ENCODE data around the gene ANGPTL4.

DNA sequence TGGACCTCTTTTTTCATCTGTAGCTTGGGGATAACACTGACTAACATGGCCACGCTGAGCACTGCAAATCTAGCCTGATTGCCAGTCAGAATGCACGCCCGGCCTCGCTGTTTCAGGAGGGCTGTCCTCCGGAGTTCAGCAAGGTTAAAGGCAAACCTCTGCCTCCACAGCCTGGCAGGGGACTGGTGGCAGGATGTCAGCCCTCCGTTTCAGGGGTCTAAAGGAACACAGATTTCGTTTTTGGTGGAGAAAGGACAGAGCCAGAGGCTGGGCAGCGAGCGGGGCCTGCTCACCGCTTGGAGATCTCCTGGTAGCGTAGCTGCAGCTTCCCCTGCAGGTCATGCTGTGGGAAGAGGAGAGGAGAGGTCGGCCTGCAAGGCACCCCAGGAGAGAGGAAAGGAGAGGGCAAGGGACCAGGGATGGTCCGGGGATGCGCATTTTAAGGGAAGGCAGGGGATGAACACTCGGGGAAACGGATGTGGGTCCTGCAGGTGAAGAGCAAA lies 43.3 kb upstream of the ANGPTL4 start:
- TF ChIP-seq, protein P1, sequence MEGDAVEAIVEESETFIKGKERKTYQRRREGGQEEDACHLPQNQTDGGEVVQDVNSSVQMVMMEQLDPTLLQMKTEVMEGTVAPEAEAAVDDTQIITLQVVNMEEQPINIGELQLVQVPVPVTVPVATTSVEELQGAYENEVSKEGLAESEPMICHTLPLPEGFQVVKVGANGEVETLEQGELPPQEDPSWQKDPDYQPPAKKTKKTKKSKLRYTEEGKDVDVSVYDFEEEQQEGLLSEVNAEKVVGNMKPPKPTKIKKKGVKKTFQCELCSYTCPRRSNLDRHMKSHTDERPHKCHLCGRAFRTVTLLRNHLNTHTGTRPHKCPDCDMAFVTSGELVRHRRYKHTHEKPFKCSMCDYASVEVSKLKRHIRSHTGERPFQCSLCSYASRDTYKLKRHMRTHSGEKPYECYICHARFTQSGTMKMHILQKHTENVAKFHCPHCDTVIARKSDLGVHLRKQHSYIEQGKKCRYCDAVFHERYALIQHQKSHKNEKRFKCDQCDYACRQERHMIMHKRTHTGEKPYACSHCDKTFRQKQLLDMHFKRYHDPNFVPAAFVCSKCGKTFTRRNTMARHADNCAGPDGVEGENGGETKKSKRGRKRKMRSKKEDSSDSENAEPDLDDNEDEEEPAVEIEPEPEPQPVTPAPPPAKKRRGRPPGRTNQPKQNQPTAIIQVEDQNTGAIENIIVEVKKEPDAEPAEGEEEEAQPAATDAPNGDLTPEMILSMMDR (IDR thresholded peaks at IDR 0.05; ENCODE audit: low read length), result no peak
- TF ChIP-seq EZH2 (IDR thresholded peaks at IDR 0.05; ENCODE audit: borderline replicate concordance, low read length), result no peak
